H1 (cell line): ENCODE results near the gene NIN. TPM values are rescaled to one million over a fixed set of nuclear protein-coding genes. Genes with fewer than 3 reads are reported as not detected.

Experiments
- CTCF ChIA-PET: fragments of 300-600 bp; sonication (Branson Sonifier 250); formaldehyde crosslinking; loops from one replicate; lab custom pipeline; 2021; ENCODE audit not compliant: partially characterized antibody; lab: Charles Lee
- POLR2A ChIA-PET: fragments of 300-600 bp; sonication (Branson Sonifier 250); formaldehyde crosslinking; loops from one replicate; lab custom pipeline; 2021; ENCODE audit warnings: inconsistent platforms; ENCODE audit not compliant: partially characterized antibody; lab: Charles Lee
- DNase-seq, 2 experiments: peaks; one replicate each; pipeline versions ENCODE4 v3.0.0 to v3.0.0-alpha.2; 2010 to 2022; ENCODE audit warnings: low spot score in 2 of 2, low read depth in 1 of 2, mixed read lengths in 1 of 2
- FAIRE-seq: peaks from 2 replicates; lab custom pipeline; 2011; peaks lifted over from hg19 to GRCh38; lab: Jason Lieb, UNC
- H2AFZ ChIP-seq: 2 replicates; pipeline ENCODE4 v1.8.1; 2012; ENCODE audit warnings: low read length, inconsistent platforms
- H2AK5ac ChIP-seq: 2 replicates; pipeline ENCODE4 v1.6.1; 2013; ENCODE audit warnings: low read depth, low read length
- H2BK120ac ChIP-seq: replicated peaks from 2 replicates; pipeline ENCODE3; 2013; ENCODE audit warnings: low read depth, low read length, inconsistent platforms
- H2BK12ac ChIP-seq: 2 replicates; pipeline ENCODE4 v1.6.1; 2013; ENCODE audit warnings: low read depth, low read length
- H2BK15ac ChIP-seq: 2 replicates; pipeline ENCODE4 v1.6.1; 2013; ENCODE audit warnings: low read length
- H2BK20ac ChIP-seq: 2 replicates; pipeline ENCODE4 v1.6.1; 2013; ENCODE audit warnings: low read length
- H2BK5ac ChIP-seq: 2 replicates; pipeline ENCODE4 v1.6.1; 2013; ENCODE audit warnings: low read depth, low read length
- H3K14ac ChIP-seq: 2 replicates; pipeline ENCODE4 v1.6.1; 2013; ENCODE audit warnings: inconsistent platforms; ENCODE audit not compliant: insufficient read length
- H3K18ac ChIP-seq: 2 replicates; pipeline ENCODE4 v1.6.1; 2013; ENCODE audit warnings: low read length; ENCODE audit errors: extremely low read depth
- H3K23ac ChIP-seq: 2 replicates; pipeline ENCODE4 v1.6.1; 2013; ENCODE audit warnings: inconsistent platforms; ENCODE audit not compliant: insufficient read length
- H3K23me2 ChIP-seq: 2 replicates; pipeline ENCODE4 v1.6.1; 2013; ENCODE audit warnings: low read depth, low read length
- H3K27ac ChIP-seq: 2 replicates; pipeline ENCODE4 v1.6.1; 2011; ENCODE audit warnings: low read depth, low read length, inconsistent platforms
- H3K27me3 ChIP-seq, 4 experiments: replicated peaks in 1 of 4; 1 replicate in 1 of 4; 2 replicates in 3 of 4; pipeline versions ENCODE4 v1.6.1 to v1.8.1; 2011 to 2013; ENCODE audit warnings: low read length in 3 of 4, mild to moderate bottlenecking in 3 of 4, inconsistent platforms in 2 of 4, mixed read lengths in 2 of 4, moderate library complexity in 1 of 4; ENCODE audit not compliant: control insufficient read depth in 3 of 4, insufficient read depth in 3 of 4; ENCODE audit errors: extremely low read depth in 1 of 4
- H3K36me3 ChIP-seq, 4 experiments: 2 replicates each; pipeline versions ENCODE4 v1.6.1 to v1.8.1; 2011 to 2013; ENCODE audit warnings: mild to moderate bottlenecking in 4 of 4, low read length in 3 of 4, moderate library complexity in 2 of 4, control low read depth in 1 of 4, inconsistent platforms in 1 of 4; ENCODE audit not compliant: insufficient read depth in 4 of 4, control insufficient read depth in 2 of 4
- H3K4ac ChIP-seq: replicated peaks from 2 replicates; pipeline ENCODE3; 2013; ENCODE audit warnings: low read length, low read depth, mixed read lengths, inconsistent platforms; ENCODE audit not compliant: insufficient read length
- H3K4me1 ChIP-seq, 4 experiments: replicated peaks in 1 of 4; 1 replicate in 1 of 4; 2 replicates in 3 of 4; pipeline versions ENCODE4 v1.6.1 to v1.8.1; 2011 to 2013; ENCODE audit warnings: low read length in 3 of 4, inconsistent platforms in 2 of 4, mixed read lengths in 1 of 4; ENCODE audit not compliant: insufficient read depth in 4 of 4, control insufficient read depth in 3 of 4
- H3K4me2 ChIP-seq, 2 experiments: 2 replicates each; pipeline versions ENCODE4 v1.6.1 to v1.8.1; 2011 to 2013; ENCODE audit warnings: low read depth in 2 of 2, low read length in 2 of 2, control low read depth in 1 of 2, inconsistent platforms in 1 of 2, mild to moderate bottlenecking in 1 of 2; ENCODE audit not compliant: insufficient read depth in 1 of 2
- H3K4me3 ChIP-seq, 4 experiments: fragments of 200-600, 300-600 bp in 1 of 4; sonication (generic), shearing (Covaris generic), sonication (Bioruptor Twin) in 1 of 4; 2 replicates each; pipeline versions ENCODE4 v1.5.1 to v1.8.1; 2011 to 2016; ENCODE audit warnings: low read length in 4 of 4, low read depth in 3 of 4, control low read depth in 2 of 4, inconsistent platforms in 2 of 4, mild to moderate bottlenecking in 2 of 4, mixed read lengths in 1 of 4, moderate library complexity in 1 of 4; ENCODE audit not compliant: insufficient read depth in 2 of 4; ENCODE audit errors: extremely low read depth in 1 of 4
- H3K56ac ChIP-seq: replicated peaks from 2 replicates; pipeline ENCODE3; 2013; ENCODE audit warnings: low read depth, mild to moderate bottlenecking, mixed read lengths, low read length, inconsistent platforms; ENCODE audit not compliant: insufficient read length
- H3K79me1 ChIP-seq: 2 replicates; pipeline ENCODE4 v1.6.1; 2013; ENCODE audit warnings: low read depth, low read length, control low read depth
- H3K79me2 ChIP-seq, 2 experiments: 2 replicates each; pipeline versions ENCODE4 v1.6.1 to v1.8.1; 2012 to 2013; ENCODE audit warnings: low read length in 2 of 2, mild to moderate bottlenecking in 2 of 2, inconsistent platforms in 1 of 2; ENCODE audit not compliant: insufficient read depth in 2 of 2, control insufficient read depth in 1 of 2
- H3K9ac ChIP-seq, 4 experiments: replicated peaks in 1 of 4; 1 replicate in 1 of 4; 2 replicates in 3 of 4; pipeline versions ENCODE4 v1.6.1 to v1.8.1; 2011 to 2013; ENCODE audit warnings: low read depth in 3 of 4, low read length in 3 of 4, control low read depth in 2 of 4, mild to moderate bottlenecking in 2 of 4, moderate library complexity in 2 of 4, inconsistent platforms in 1 of 4; ENCODE audit errors: extremely low read depth in 1 of 4
- H3K9me3 ChIP-seq, 2 experiments: 2 replicates each; pipeline versions ENCODE4 v1.6.1 to v1.8.1; 2012 to 2013; ENCODE audit warnings: mild to moderate bottlenecking in 2 of 2, moderate library complexity in 2 of 2, control low read depth in 1 of 2, inconsistent platforms in 1 of 2, low read depth in 1 of 2, low read length in 1 of 2, mixed read lengths in 1 of 2; ENCODE audit not compliant: insufficient read depth in 2 of 2
- H4K20me1 ChIP-seq, 2 experiments: replicated peaks in 1 of 2; 2 replicates each; pipeline versions ENCODE3 to v1.8.1; 2011 to 2013; ENCODE audit warnings: inconsistent platforms in 2 of 2, low read length in 2 of 2, mild to moderate bottlenecking in 1 of 2; ENCODE audit not compliant: insufficient read depth in 2 of 2, control insufficient read depth in 1 of 2
- H4K5ac ChIP-seq: 2 replicates; pipeline ENCODE4 v1.6.1; 2013; ENCODE audit warnings: low read length, low read depth, mixed read lengths, inconsistent platforms; ENCODE audit not compliant: insufficient read length
- H4K8ac ChIP-seq: 2 replicates; pipeline ENCODE4 v1.8.0; 2013; ENCODE audit warnings: mild to moderate bottlenecking, moderate library complexity, low read length, inconsistent platforms; ENCODE audit not compliant: insufficient read depth; ENCODE audit errors: extremely low read depth
- H4K91ac ChIP-seq: replicated peaks from 2 replicates; pipeline ENCODE3; 2013; ENCODE audit warnings: low read length, mixed read lengths, inconsistent platforms; ENCODE audit not compliant: insufficient read length
- HDAC2 ChIP-seq, 2 experiments: fragments of 300-600 bp in 1 of 2; sonication (generic) in 1 of 2; IDR thresholded peaks; 2 replicates each; pipeline ENCODE4 v1.6.1; 2011 to 2012; ENCODE audit warnings: low read depth in 2 of 2, low read length in 2 of 2, mild to moderate bottlenecking in 2 of 2, moderate library complexity in 2 of 2, borderline replicate concordance in 1 of 2, inconsistent platforms in 1 of 2
- HDAC6 ChIP-seq: IDR thresholded peaks from one replicate; pipeline ENCODE4 v1.7.1; 2012; ENCODE audit warnings: low read depth, mild to moderate bottlenecking, inconsistent platforms, low read length, moderate library complexity
- RFX5 ChIP-seq: IDR thresholded peaks from 2 replicates; pipeline ENCODE4 v1.6.1; 2011; ENCODE audit warnings: low read depth, low read length, improper control_type of control experiment, borderline replicate concordance
- WGBS, 2 experiments: shearing (Covaris generic) in 1 of 2; methylation state at CpG; one replicate each; pipeline versions ENCODE4 v1.1.6 to v1.1.7; 2013 to 2015; ENCODE audit warnings: low lambda C conversion rate in 2 of 2, mixed read lengths in 2 of 2, inconsistent platforms in 1 of 2, low coverage in 1 of 2, missing lambda C conversion rate in 1 of 2; ENCODE audit not compliant: insufficient replicate concordance in 2 of 2, insufficient coverage in 1 of 2, insufficient read length in 1 of 2; ENCODE audit errors: extremely low coverage in 1 of 2, missing lambda C conversion rate in 1 of 2; 5-methylcytosine and 5-hydroxymethylcytosine counted together
- polyA plus RNA-seq, 7 experiments: library from polyadenylated mRNA; depleted of rRNA in 3 of 7; stranded (reverse) in 5 of 7; unstranded in 2 of 7; fragments of >200 nt in 5 of 7; fragments of 200-250 nt in 2 of 7; gene quantifications; 1 replicate in 5 of 7; 2 replicates in 1 of 7; 4 replicates in 1 of 7; pipeline versions ENCODE4 v1.2.1 to v1.2.3, GENCODE V29; 2011 to 2013; ENCODE audit warnings: missing spikeins in 2 of 7, mixed read lengths in 2 of 7
- total RNA-seq: library from RNA; stranded (reverse); fragmentation: NEBNext Ultra II Directional; extraction: Animal tissue kit (Norgen Biotek cat#: 25700); gene quantifications from 2 replicates; pipeline ENCODE4 v1.2.1, GENCODE V29; 2021

NIN gene
- total and polyA plus RNA-seq, 2 of the 8 experiments (the other 6 are each of a cell fraction or from before 2014, with no cell fraction given): 3.2 to 21.3 TPM

GRCh38 chr14:50795909-50796308, 35.1 kb downstream of the NIN start:
- H3K27ac ChIP-seq: no peak overlapping the region
- H3K4me1 ChIP-seq: no peaks in the 10 kb centered on the region
- no peak overlapping the region for H3K14ac ChIP-seq
- H3K79me1 ChIP-seq: no peaks in the 10 kb centered on the region
- H3K79me2 ChIP-seq: no peaks in the 10 kb centered on the region
- H3K4me3 ChIP-seq: no peak overlapping the region
- H2AK5ac ChIP-seq: no peak overlapping the region
- H2BK5ac ChIP-seq: no peak overlapping the region
- no peak overlapping the region for H2BK120ac ChIP-seq
- H3K27me3 ChIP-seq: no peaks in the 10 kb centered on the region
- H2BK15ac ChIP-seq: no peak overlapping the region
- no peaks in the 10 kb centered on the region; a peak in 2 of 8 replicates for H3K36me3 ChIP-seq
- no peak overlapping the region for H4K91ac ChIP-seq
- no peak overlapping the region for H2BK12ac ChIP-seq
- no peak for FAIRE-seq
- no peak overlapping the region for H3K9ac ChIP-seq
- no peak overlapping the region for H4K8ac ChIP-seq
- TF ChIP-seq HDAC6: no peak
- TF ChIP-seq RFX5: no peak
- no peak for TF ChIP-seq HDAC2 (IDR thresholded peaks at IDR 0.05; ENCODE audit: borderline replicate concordance in 1 of 2, low read depth in 2 of 2, low read length in 2 of 2)
- TF ChIP-seq, all 59 proteins: peak for 0
- no peak overlapping the region for H3K23ac ChIP-seq
- ChIA-PET CTCF (interaction anchor here (0.9 to 1.4 kb wide), 3 partner anchors 23 to 81 kb away, joined by 3 to 5 read pairs (median 3); no protein-coding TSS in a partner anchor), POLR2A (no interaction called here)
- WGBS, 2 experiments: 84% methylated on average over 3 of the region's 3 CpGs; no CpG with 5 or more reads in 1 of the 2 experiments
- H4K5ac ChIP-seq: no peak overlapping the region
- no peaks in the 10 kb centered on the region; the same call in 1 of the 2 replicates for H3K23me2 ChIP-seq
- DNase-seq: no peak
- no peak overlapping the region for H3K4me2 ChIP-seq
- no peak overlapping the region for H3K4ac ChIP-seq
- H4K20me1 ChIP-seq: no peaks in the 10 kb centered on the region
- H3K56ac ChIP-seq: no peak overlapping the region
- no peak overlapping the region for H2BK20ac ChIP-seq
- H3K9me3 ChIP-seq: no peaks in the 10 kb centered on the region
- no peak overlapping the region for H3K18ac ChIP-seq
- H2AFZ ChIP-seq: no peak overlapping the region
